ELR (cell line): ENCODE results near the gene CACNB2.
"Not testable (repeated sequence)": the region's sequence is repeated elsewhere in the genome, so short reads cannot be mapped to it uniquely, and the experiment has no call there.

Experiments
- DNase-seq: peaks from one replicate; pipeline ENCODE4 v3.0.0-alpha.2; 2015; ENCODE audit warnings: low read depth

The CACNB2 gene

GRCh38 chr10:18570386-18570785, 430.2 kb downstream of the CACNB2 start:
- DNase-seq: not testable (repeated sequence)

GRCh38 chr10:18571076-18571475, 430.9 kb downstream of the CACNB2 start:
- DNase-seq: no peak

- DNase-seq: no peak
Measured at GRCh38 chr10:18571780-18572179, 431.6 kb downstream of the CACNB2 start.

GRCh38 chr10:18572959-18573561, 432.8 kb downstream of the CACNB2 start:
- no peak for DNase-seq

GRCh38 chr10:18576586-18576985, 436.4 kb downstream of the CACNB2 start:
- no peak for DNase-seq

- no peak for DNase-seq
Measured at GRCh38 chr10:18577823-18578685, 437.8 kb downstream of the CACNB2 start.

- DNase-seq: peak; percentile 69
Measured at GRCh38 chr10:18582803-18583202, 442.6 kb downstream of the CACNB2 start.

GRCh38 chr10:18583575-18584270, 443.5 kb downstream of the CACNB2 start:
- DNase-seq: peak; percentile 41

GRCh38 chr10:18586637-18587036, 446.4 kb downstream of the CACNB2 start:
- DNase-seq: not testable (repeated sequence)

- not testable (repeated sequence) for DNase-seq
Measured at GRCh38 chr10:18591141-18591540, 450.9 kb downstream of the CACNB2 start.
